H1 (cell line): Measurements from ENCODE around the gene MRM3. TPM values are rescaled to one million over a fixed set of nuclear protein-coding genes. Genes with fewer than 3 reads are reported as not detected.

Experiments used
- BACH1 ChIP-seq: IDR thresholded peaks from 2 replicates; pipeline ENCODE4 v1.6.1; 2012; ENCODE audit warnings: low read length, improper control_type of control experiment
- BCL11A ChIP-seq, 2 experiments: IDR thresholded peaks; one replicate each; pipeline ENCODE4 v1.6.1; 2011; ENCODE audit warnings: low read depth in 2 of 2, low read length in 2 of 2, mild to moderate bottlenecking in 2 of 2
- CBX8 ChIP-seq: fragments of 300-800, 300-1000 bp; sonication (generic); IDR thresholded peaks from 2 replicates; pipeline ENCODE4 v1.7.1; 2016; ENCODE audit warnings: low read depth, low read length, borderline replicate concordance
- CEBPB ChIP-seq: IDR thresholded peaks from 2 replicates; pipeline ENCODE4 v1.6.1; 2012; ENCODE audit warnings: low read depth, low read length
- MAFK ChIP-seq: IDR thresholded peaks from 2 replicates; pipeline ENCODE4 v1.6.1; 2012; ENCODE audit warnings: low read depth, mild to moderate bottlenecking, improper control_type of control experiment, low read length
- NANOG ChIP-seq: IDR thresholded peaks from 2 replicates; pipeline ENCODE4 v1.6.1; 2011; ENCODE audit warnings: low read length, low read depth, mild to moderate bottlenecking, inconsistent platforms; ENCODE audit not compliant: insufficient read depth, poor library complexity, severe bottlenecking
- NRF1 ChIP-seq: IDR thresholded peaks from 2 replicates; pipeline ENCODE4 v1.6.1; 2011; ENCODE audit warnings: mild to moderate bottlenecking, low read depth, low read length, improper control_type of control experiment
- POLR2A ChIP-seq, 2 experiments: IDR thresholded peaks; 1 replicate in 1 of 2; 2 replicates in 1 of 2; pipeline ENCODE4 v1.6.1; 2011; ENCODE audit warnings: low read depth in 2 of 2, low read length in 2 of 2, mild to moderate bottlenecking in 2 of 2; ENCODE audit errors: control extremely low read depth in 1 of 2
- POU5F1 ChIP-seq: IDR thresholded peaks from 2 replicates; pipeline ENCODE4 v1.6.1; 2011; ENCODE audit warnings: low read depth, mild to moderate bottlenecking, low read length, moderate library complexity
- polyA plus RNA-seq, 7 experiments: library from polyadenylated mRNA; depleted of rRNA in 3 of 7; stranded (reverse) in 5 of 7; unstranded in 2 of 7; fragments of >200 nt in 5 of 7; fragments of 200-250 nt in 2 of 7; gene quantifications; 1 replicate in 5 of 7; 2 replicates in 1 of 7; 4 replicates in 1 of 7; pipeline versions ENCODE4 v1.2.1 to v1.2.3, GENCODE V29; 2011 to 2013; ENCODE audit warnings: missing spikeins in 2 of 7, mixed read lengths in 2 of 7
- total RNA-seq: library from RNA; stranded (reverse); fragmentation: NEBNext Ultra II Directional; extraction: Animal tissue kit (Norgen Biotek cat#: 25700); gene quantifications from 2 replicates; pipeline ENCODE4 v1.2.1, GENCODE V29; 2021

Gene MRM3
- total and polyA plus RNA-seq, 2 of the 8 experiments (the other 6 are each of a cell fraction or from before 2014, with no cell fraction given) = 10.1 to 20.8 TPM

DNA sequence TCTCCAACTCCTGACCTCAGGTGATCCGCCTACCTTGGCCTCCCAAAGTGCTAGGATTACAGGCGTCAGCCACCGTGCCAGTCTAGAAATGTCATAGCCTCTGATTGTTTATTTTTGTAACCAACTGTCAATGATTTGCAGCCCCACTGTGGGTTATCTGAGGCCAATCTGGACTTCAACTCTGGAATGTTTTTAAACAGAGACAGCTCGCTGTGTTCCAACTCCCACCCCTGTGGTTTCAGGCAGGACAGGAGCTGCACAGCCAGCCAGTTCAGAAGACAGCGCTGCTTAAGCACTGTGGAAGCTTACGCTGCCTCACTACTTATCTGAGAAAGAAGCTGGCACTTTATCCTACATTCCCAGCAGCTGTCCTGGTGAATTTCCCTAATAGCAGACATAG is 19.5 kb downstream of the MRM3 start (continued):
- TF ChIP-seq MAFK = no peak
- TF ChIP-seq CBX8 = no peak
- TF ChIP-seq BACH1 = no peak
- no peak for TF ChIP-seq CEBPB
- TF ChIP-seq POLR2A (IDR thresholded peaks at IDR 0.05; ENCODE audit: control extremely low read depth in 1 of 2, low read depth in 2 of 2, low read length in 2 of 2) = no peak
- TF ChIP-seq BCL11A (IDR thresholded peaks at IDR 0.05; ENCODE audit: low read depth in 2 of 2, low read length in 2 of 2) = no peak
- TF ChIP-seq POU5F1 = no peak
- no peak for TF ChIP-seq NRF1
- no peak for TF ChIP-seq NANOG
